Liver (tissue), 3 donors: ENCODE measurements around the gene IFT122.

Experiments
- CTCF ChIP-seq: fragments of 150-350 bp; IDR thresholded peaks from 2 replicates; pipeline ENCODE4 v1.5.1; 2017; ENCODE audit warnings: improper control_type of control experiment, low read depth, low read length; ENCODE audit not compliant: missing input control
- FOXA1 ChIP-seq: IDR thresholded peaks from 2 replicates; pipeline ENCODE4 v1.6.1; 2016; ENCODE audit warnings: antibody characterized with exemption
- MAX ChIP-seq: IDR thresholded peaks from 2 replicates; pipeline ENCODE4 v1.6.1; 2016; ENCODE audit warnings: antibody characterized with exemption
- REST ChIP-seq: IDR thresholded peaks from 2 replicates; pipeline ENCODE4 v1.6.1; 2016; ENCODE audit warnings: antibody characterized with exemption, mild to moderate bottlenecking
- SP1 ChIP-seq: IDR thresholded peaks from 2 replicates; pipeline ENCODE4 v1.6.1; 2018; ENCODE audit warnings: antibody characterized with exemption, mild to moderate bottlenecking
- TAF1 ChIP-seq: conservative IDR thresholded peaks from 2 replicates; pipeline ENCODE4 v1.6.1; 2016; ENCODE audit warnings: antibody characterized with exemption, mild to moderate bottlenecking
- donor health status: healthy.
- donor health status: healthy.

GRCh38 chr3:129482721-129483120, 42.7 kb downstream of the IFT122 start:
- no peak for TF ChIP-seq CTCF
- TF ChIP-seq TAF1, result no peak
- TF ChIP-seq MAX, result no peak
- no peak for TF ChIP-seq SP1
- no peak for TF ChIP-seq REST
- TF ChIP-seq FOXA1, result no peak
